Lower lobe of right lung (tissue), 2 donors: ENCODE data around the gene CALML5. TPM values are rescaled to one million over a fixed set of nuclear protein-coding genes. Genes with fewer than 3 reads are reported as not detected.

Experiments
- ATAC-seq, 2 donors: fragments of 200-7000 bp; cut with Tn5 transposase; one replicate each; pipeline ENCODE4 v1.9.1; 2020 to 2022; ENCODE audit warnings: mild to moderate bottlenecking in 2 of 2, moderate library complexity in 2 of 2
- DNase-seq: peaks from one replicate; pipeline ENCODE4 v3.0.0-alpha.2; 2020
- H3K27ac ChIP-seq: fragments of 200-600 bp; one replicate; pipeline ENCODE4 v1.8.0; 2022
- H3K27me3 ChIP-seq: fragments of 200-600 bp; one replicate; pipeline ENCODE4 v1.8.0; 2022; ENCODE audit warnings: low read depth
- H3K36me3 ChIP-seq: fragments of 200-600 bp; one replicate; pipeline ENCODE4 v1.8.0; 2022; ENCODE audit warnings: mild to moderate bottlenecking
- H3K4me1 ChIP-seq: fragments of 200-600 bp; one replicate; pipeline ENCODE4 v1.8.0; 2022
- H3K4me3 ChIP-seq: fragments of 200-600 bp; one replicate; pipeline ENCODE4 v1.8.0; 2022; ENCODE audit warnings: mild to moderate bottlenecking
- H3K9me3 ChIP-seq: fragments of 200-600 bp; one replicate; pipeline ENCODE4 v1.8.0; 2022
- intact Hi-C: fragments of 100-400 bp; cut with DNase I; formaldehyde crosslinking; loops from one replicate; pipeline ENCODE4 v1.11.0; 2022
- long read RNA-seq: library from polyadenylated mRNA; unstranded; transcript quantifications from one replicate; pipeline ENCODE4 v2.0.0, GENCODE V29; 2021
- total RNA-seq: library from RNA; stranded (reverse); fragmentation: NEBNext Ultra II Directional; extraction: Animal tissue kit (Norgen Biotek cat#: 25700); gene quantifications from one replicate; pipeline ENCODE4 v1.2.1, GENCODE V29; 2021
- TF ChIP-seq, protein P1 (sequence below): fragments of 200-600 bp; IDR thresholded peaks from one replicate; pipeline ENCODE4 v1.8.0; 2022; ENCODE audit warnings: antibody characterized with exemption, mild to moderate bottlenecking
- donor health status: DM: no; HTN: yes; CAD: no; lungs with severe emphysema.

CALML5 gene, protein sequence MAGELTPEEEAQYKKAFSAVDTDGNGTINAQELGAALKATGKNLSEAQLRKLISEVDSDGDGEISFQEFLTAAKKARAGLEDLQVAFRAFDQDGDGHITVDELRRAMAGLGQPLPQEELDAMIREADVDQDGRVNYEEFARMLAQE
- not detected for total RNA-seq
- long read RNA-seq, result 0 reads

DNA sequence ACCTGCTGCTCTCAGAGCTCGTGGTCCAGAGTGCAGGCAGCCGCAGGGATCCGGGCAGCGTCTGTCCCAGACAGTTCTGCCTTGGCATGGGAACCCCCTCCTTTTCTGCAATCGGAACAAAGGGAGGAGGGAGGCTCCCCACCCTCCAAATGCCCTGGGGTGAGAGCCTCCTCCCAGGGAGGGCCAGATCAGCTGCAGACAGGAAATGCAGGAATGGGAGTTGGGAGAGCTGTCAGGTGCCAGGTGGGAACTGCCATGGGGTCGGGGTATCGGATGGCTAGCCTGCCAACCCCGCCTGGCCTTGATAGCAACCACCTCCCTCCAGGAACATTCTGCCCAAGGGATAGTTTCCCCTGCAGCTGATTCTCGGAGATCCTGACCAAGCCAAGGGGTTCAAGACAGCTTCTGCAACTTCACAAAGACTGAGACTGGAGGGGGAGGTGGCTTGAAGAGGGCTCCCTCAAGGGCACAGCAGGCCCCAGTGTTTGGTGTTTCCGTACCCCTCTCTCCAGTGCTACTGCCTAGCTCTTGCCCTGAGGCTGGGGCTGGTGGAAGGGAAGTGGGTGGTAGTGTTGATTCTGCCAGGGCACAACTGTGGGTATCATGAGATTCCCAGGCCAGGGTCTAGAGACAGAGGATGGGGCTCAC lies at the start of gene CALML5:
TSS of gene CALML5 (minus strand) at position 78 of the 648 bp plus-strand sequence. CDS start 132 bp downstream, outside the sequence.
- TF ChIP-seq, protein P1, sequence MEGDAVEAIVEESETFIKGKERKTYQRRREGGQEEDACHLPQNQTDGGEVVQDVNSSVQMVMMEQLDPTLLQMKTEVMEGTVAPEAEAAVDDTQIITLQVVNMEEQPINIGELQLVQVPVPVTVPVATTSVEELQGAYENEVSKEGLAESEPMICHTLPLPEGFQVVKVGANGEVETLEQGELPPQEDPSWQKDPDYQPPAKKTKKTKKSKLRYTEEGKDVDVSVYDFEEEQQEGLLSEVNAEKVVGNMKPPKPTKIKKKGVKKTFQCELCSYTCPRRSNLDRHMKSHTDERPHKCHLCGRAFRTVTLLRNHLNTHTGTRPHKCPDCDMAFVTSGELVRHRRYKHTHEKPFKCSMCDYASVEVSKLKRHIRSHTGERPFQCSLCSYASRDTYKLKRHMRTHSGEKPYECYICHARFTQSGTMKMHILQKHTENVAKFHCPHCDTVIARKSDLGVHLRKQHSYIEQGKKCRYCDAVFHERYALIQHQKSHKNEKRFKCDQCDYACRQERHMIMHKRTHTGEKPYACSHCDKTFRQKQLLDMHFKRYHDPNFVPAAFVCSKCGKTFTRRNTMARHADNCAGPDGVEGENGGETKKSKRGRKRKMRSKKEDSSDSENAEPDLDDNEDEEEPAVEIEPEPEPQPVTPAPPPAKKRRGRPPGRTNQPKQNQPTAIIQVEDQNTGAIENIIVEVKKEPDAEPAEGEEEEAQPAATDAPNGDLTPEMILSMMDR, result no peak
- intact Hi-C loops, result no loop called here
- Histone ChIP-seq H3K9me3 (no peaks in the 10 kb centered on the region), H3K27me3 (no peaks in the 10 kb centered on the region), H3K27ac (no peak within 1 kb of the TSS), H3K4me1 (peaks cover 21% of the 10 kb centered on the region), H3K4me3 (no peak within 1 kb of the TSS), H3K36me3 (no peaks in the 10 kb centered on the region)
- DNase-seq (no peak), ATAC-seq (no peak)

DNA sequence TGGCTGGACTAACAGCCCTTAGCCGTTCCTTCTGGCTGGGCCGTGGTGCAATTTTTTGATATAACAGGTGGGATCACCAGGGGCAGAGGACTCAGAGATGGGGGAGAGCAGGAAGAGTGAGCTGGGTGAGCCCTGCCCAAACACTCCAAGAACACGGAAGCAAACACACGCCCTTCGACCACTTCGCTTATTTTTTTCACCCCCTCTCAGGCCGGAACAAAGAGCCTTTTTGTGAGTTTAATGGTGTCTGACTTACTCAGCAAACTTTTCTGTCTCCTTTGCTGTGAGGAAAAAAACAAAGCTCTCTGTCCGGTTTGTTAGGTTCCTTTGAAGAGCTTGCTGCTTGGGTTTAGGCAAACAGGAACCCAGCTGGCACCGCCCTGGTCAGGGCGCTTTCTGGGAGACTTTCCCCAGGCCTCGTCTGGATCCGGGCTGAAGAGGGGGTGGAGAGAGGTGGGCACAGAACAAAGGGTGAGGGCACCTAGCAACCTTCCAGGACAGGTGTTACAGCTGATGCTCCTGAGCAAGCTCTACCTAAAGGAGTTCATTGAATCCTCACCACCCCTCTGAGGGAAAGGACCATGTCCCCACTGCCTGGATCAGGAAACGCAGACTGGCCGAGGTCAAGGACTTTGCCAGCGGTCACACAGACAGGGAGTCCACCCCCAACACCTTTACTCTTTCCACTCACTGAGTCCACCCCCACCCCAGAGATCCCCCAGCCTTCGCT lies 48.7 kb upstream of the CALML5 start:
- intact Hi-C loops, result no loop called here
- Histone ChIP-seq H3K4me3 (peak overlapping the region; percentile 27), H3K36me3 (no peaks in the 10 kb centered on the region), H3K9me3 (no peaks in the 10 kb centered on the region), H3K4me1 (peaks cover 53% of the 10 kb centered on the region), H3K27me3 (no peaks in the 10 kb centered on the region), H3K27ac (peak overlapping the region; percentile 89)
- ATAC-seq, result peak; percentile 75 to 79
- TF ChIP-seq, protein P1, result no peak
- peak; percentile 81 for DNase-seq

DNA sequence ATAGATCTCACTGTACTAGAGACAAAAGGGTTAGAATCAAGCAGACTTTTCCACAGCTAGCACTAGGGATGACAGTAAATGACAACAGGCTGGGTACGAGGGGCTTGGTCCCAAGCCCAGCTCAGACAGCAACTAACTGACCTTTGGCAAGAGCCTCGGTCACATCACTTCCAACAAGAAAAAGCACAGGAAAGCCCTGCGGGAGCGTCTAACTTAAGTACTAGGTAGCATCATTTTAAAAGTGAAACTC lies 48.2 kb upstream of the CALML5 start:
- TF ChIP-seq, protein P1, result no peak
- intact Hi-C loops, result no loop called here
- Histone ChIP-seq H3K4me3 (peak overlapping the region; percentile 27), H3K36me3 (no peaks in the 10 kb centered on the region), H3K4me1 (peaks cover 53% of the 10 kb centered on the region), H3K9me3 (no peaks in the 10 kb centered on the region), H3K27me3 (no peaks in the 10 kb centered on the region), H3K27ac (peak overlapping the region; percentile 89)
- no peak for ATAC-seq
- peak; percentile 2 for DNase-seq

DNA sequence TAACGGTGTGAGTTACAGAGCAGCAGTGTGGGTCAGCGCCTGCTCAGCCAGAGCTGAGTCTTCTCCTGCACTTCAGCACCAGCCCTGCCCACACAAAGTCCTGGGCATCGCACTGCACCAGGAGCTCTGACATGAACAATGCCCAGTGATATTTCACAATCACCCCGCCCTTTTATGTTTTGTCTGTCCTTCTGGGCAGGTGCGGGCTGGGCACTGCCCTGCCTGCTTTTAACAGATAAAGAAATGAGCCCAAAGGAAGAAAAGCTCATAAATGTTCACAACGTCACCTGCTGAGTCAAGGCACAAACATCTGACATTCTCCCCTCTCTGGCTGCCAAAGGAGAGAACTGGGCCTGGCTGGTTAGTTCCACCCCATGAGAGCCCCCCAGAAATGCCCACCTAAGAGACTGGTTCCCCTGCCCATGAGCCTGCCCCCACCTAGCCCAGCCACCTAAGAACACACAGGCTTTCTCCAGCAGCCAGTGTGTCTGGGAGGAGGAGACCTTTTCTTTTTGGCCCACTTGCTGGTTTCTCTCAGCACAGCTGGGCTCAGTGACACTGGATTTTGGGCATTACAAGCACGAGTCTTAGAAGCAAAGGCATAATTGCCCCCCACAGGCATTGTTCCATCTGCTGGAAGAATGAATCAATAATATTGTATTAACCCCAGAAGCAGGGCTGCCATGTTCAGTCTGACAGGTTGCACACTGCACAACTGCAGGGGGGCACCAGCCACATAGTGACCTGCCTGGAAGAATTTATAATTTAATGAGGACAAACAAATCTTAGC lies 47.7 kb upstream of the CALML5 start:
- peaks cover 48% of the 10 kb centered on the region for H3K4me1 ChIP-seq

More for the DNA sequence above, 47.7 kb upstream of the CALML5 start:
- no peaks in the 10 kb centered on the region for H3K36me3 ChIP-seq
- ATAC-seq (peak; percentile 54 to 61), DNase-seq (peak; percentile 70)
- no peak overlapping the region for H3K4me3 ChIP-seq
- TF ChIP-seq, protein P1, result no peak
- intact Hi-C loops, result no loop called here
- peak overlapping the region; percentile 89 for H3K27ac ChIP-seq
- no peaks in the 10 kb centered on the region for H3K9me3 ChIP-seq
- H3K27me3 ChIP-seq, result no peaks in the 10 kb centered on the region
